ENCODE data around the gene CASZ1. TPM values are rescaled to one million over a fixed set of nuclear protein-coding genes. Genes with fewer than 3 reads are reported as not detected.

CASZ1 gene
- total RNA-seq, 4 donors from 2014 or later = 39.1 to 215 (median 115) TPM

GRCh38 chr1:10626791-10627410 lies 169.5 kb downstream of the CASZ1 start:
- in situ Hi-C loops (cut with MboI; ENCODE audit: low pct_ligation_motif_present in 1 of 4, low pct_unique_long_range_greater_than_20kb in 1 of 4, low sequenced_read_pairs in 3 of 4) = no loop called here
- Histone ChIP-seq H3K27ac (no peak overlapping the region), H3K4me3 (no peak overlapping the region), H3K27me3 (no peaks in the 10 kb centered on the region), H3K36me3 (peaks cover 0 to 6% (median 0%) of the 10 kb centered on the region in 4 donors), H3K4me1 (peaks cover 0 to 9% (median 0%) of the 10 kb centered on the region in 4 donors), H3K9me3 (no peaks in the 10 kb centered on the region)
- WGBS, 2 donors (ENCODE audit: low coverage in 1 of 2) = 95% methylated on average over 22 of the region's 22 CpGs; no CpG with 5 or more reads in 1 of the 2 donors
- intact Hi-C loops (cut with DNase I; ENCODE audit: low total_unique reads) = no loop called here
- no peak for TF ChIP-seq POLR2A (IDR thresholded peaks at IDR 0.05)
- no peak for TF ChIP-seq EP300 (IDR thresholded peaks at IDR 0.05; ENCODE audit: low read depth)
- TF ChIP-seq POLR2AphosphoS5 (IDR thresholded peaks at IDR 0.05) = no peak
- TF ChIP-seq CTCF (IDR thresholded peaks at IDR 0.05) = no peak
- DNase-seq = no peak

- peaks cover 0 to 6% (median 0%) of the 10 kb centered on the region in 4 donors for H3K36me3 ChIP-seq
- in situ Hi-C loops (cut with MboI; ENCODE audit: low pct_ligation_motif_present in 1 of 4, low pct_unique_long_range_greater_than_20kb in 1 of 4, low sequenced_read_pairs in 3 of 4) (no loop called here), intact Hi-C loops (cut with DNase I; ENCODE audit: low total_unique reads) (no loop called here)
- H3K4me1 ChIP-seq = peaks cover 0 to 6% (median 0%) of the 10 kb centered on the region in 4 donors
- H3K9me3 ChIP-seq = no peaks in the 10 kb centered on the region
- no peak for TF ChIP-seq CTCF (IDR thresholded peaks at IDR 0.05)
- no peak for TF ChIP-seq POLR2AphosphoS5 (IDR thresholded peaks at IDR 0.05)
- TF ChIP-seq EP300 (IDR thresholded peaks at IDR 0.05; ENCODE audit: low read depth) = no peak
- TF ChIP-seq POLR2A (IDR thresholded peaks at IDR 0.05) = no peak
- no peak overlapping the region for H3K27ac ChIP-seq
- no peak overlapping the region for H3K4me3 ChIP-seq
- 95% methylated on average over 13 of the region's 13 CpGs; no CpG with 5 or more reads in 1 of the 2 donors for WGBS, 2 donors (ENCODE audit: low coverage in 1 of 2)
- H3K27me3 ChIP-seq = no peaks in the 10 kb centered on the region
- no peak for DNase-seq
These were observed 170.2 kb downstream of the CASZ1 start for GRCh38 chr1:10626131-10626731.

GRCh38 chr1:10625554-10625953 lies 170.9 kb downstream of the CASZ1 start:
- no peak for DNase-seq
- WGBS, 2 donors (ENCODE audit: low coverage in 1 of 2) = 88 to 90% methylated on average over 6 to 9 of the region's 10 CpGs
- Histone ChIP-seq H3K9me3 (no peaks in the 10 kb centered on the region), H3K4me3 (no peak overlapping the region), H3K4me1 (no peaks in the 10 kb centered on the region), H3K27ac (no peak overlapping the region), H3K36me3 (peaks cover 0 to 6% (median 0%) of the 10 kb centered on the region in 4 donors), H3K27me3 (no peaks in the 10 kb centered on the region)
- intact Hi-C loops (cut with DNase I; ENCODE audit: low total_unique reads) = no loop called here
- TF ChIP-seq EP300 (IDR thresholded peaks at IDR 0.05; ENCODE audit: low read depth) (no peak), POLR2AphosphoS5 (IDR thresholded peaks at IDR 0.05) (no peak), CTCF (IDR thresholded peaks at IDR 0.05) (no peak), POLR2A (IDR thresholded peaks at IDR 0.05) (no peak)
- in situ Hi-C loops (cut with MboI; ENCODE audit: low pct_ligation_motif_present in 1 of 4, low pct_unique_long_range_greater_than_20kb in 1 of 4, low sequenced_read_pairs in 3 of 4) = no loop called here

- Histone ChIP-seq H3K27me3 (no peaks in the 10 kb centered on the region), H3K4me3 (no peak overlapping the region), H3K9me3 (no peaks in the 10 kb centered on the region), H3K4me1 (no peaks in the 10 kb centered on the region), H3K36me3 (peaks cover 0 to 6% (median 0%) of the 10 kb centered on the region in 4 donors), H3K27ac (no peak overlapping the region)
- TF ChIP-seq EP300 (IDR thresholded peaks at IDR 0.05; ENCODE audit: low read depth) (no peak), POLR2AphosphoS5 (IDR thresholded peaks at IDR 0.05) (no peak), POLR2A (IDR thresholded peaks at IDR 0.05) (no peak), CTCF (IDR thresholded peaks at IDR 0.05) (no peak)
- in situ Hi-C loops (cut with MboI; ENCODE audit: low pct_ligation_motif_present in 1 of 4, low pct_unique_long_range_greater_than_20kb in 1 of 4, low sequenced_read_pairs in 3 of 4) = no loop called here
- intact Hi-C loops (cut with DNase I; ENCODE audit: low total_unique reads) = no loop called here
- WGBS, 2 donors (ENCODE audit: low coverage in 1 of 2) = 92% methylated on average over 9 of the region's 9 CpGs; no CpG with 5 or more reads in 1 of the 2 donors
- no peak for DNase-seq
These were observed 171.4 kb downstream of the CASZ1 start for GRCh38 chr1:10625076-10625475.
